Kidney glomerular epithelial cell (primary cell): ENCODE measurements around the gene RDH13.
"Not testable (repeated sequence)": the region's sequence is repeated elsewhere in the genome, so short reads cannot be mapped to it uniquely, and the experiment has no call there.

Source experiments
- DNase-seq: peaks from one replicate; lab custom pipeline; 2025; lab: John Stamatoyannopoulos, UW

Gene RDH13

DNA sequence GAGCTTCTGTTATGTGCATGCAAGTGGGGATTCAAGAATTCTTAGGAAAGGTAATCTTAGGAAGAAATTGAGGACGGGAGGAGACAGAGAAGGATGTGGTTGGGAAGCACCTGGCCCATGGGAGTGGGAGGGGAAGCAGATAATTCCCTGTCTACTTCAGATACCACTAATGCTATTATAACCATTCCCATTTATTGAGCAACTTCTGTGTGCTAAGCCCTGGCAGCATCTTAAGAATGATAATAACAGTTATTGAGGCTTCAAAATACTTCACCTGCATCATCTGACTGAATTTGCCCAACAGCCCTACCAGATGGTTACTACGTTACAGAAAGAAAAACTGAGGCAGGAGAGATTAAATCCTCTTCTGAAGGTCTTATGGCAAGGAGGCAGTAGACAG is 14.2 kb upstream of the RDH13 start:
- DNase-seq: no peak

DNA sequence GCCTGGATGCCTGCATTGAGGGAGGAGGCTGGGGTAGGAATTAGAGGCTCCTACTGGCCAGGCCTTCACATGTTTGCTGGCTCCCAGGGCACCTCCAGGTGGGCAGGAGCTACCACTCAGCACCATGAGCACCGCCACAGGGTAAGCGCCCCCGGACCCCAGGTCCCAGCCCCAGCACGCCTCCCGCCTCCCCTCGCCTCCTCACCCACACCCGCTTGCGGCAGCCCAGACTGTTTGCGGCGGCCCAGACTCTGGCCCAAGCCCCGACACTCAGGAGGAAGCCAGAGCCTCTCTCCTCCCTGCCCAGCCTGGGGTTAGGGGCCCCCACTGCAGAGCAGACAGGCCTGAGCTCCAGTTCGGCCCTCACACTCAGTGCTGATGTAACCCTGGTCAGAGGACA is 13.4 kb upstream of the RDH13 start:
- no peak for DNase-seq

DNA sequence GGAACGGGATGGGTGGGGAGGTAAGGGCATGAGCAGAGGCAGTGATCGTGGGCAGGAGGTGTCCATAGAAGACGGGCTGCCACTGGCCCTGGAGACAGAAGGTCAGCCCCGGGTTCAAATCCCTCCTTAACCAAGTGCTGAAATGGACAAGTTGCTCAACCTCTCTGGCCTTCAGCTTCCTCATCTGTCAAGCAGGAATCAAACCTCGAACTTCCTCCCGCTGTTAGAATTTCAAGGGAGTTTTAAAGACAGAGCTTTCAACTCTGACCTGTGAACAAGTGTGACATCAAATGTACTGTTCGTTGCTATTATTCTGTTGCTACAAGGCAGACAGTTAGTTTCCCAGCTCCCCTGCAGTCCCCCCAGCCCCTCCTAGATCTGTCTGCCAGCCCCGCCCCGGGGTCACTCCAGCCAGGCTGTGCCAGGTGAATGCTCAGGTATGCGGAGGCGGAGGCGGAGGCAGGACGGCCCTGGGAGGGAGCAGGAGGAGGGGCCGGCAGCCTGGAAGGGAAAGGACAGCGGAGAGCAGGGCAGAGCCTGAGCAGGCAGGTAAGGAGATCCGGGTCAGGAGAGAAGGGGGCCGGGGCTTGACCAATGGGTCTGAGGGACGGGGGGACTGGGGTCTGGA is 12.5 kb upstream of the RDH13 start, which contains the start of gene EPS8L1:
EPS8L1 (plus strand) TSS at position 499 of the 628 bp plus-strand sequence. CDS start 576 bp downstream, outside the sequence.
- peak; percentile 87 for DNase-seq

DNA sequence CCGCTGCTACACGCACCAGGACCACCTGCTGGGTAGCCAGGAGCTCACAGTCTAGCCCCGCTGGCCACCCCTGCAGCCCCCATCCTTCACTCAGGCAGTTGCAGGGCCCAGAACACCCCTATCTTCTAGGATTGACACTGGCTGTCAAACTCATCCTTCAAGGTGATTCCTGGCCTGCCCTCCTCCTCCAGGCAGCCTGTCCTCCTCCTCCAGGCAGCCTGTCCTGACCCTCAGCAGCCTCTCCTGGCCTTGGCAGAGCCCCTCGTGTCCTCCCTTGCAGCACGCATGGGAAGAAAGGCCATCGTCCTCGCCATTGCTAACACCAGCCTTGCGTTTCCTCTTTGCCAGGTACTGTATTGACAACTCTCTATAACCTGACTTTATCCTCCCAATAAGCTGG is 9.0 kb upstream of the RDH13 start:
- no peak for DNase-seq

DNA sequence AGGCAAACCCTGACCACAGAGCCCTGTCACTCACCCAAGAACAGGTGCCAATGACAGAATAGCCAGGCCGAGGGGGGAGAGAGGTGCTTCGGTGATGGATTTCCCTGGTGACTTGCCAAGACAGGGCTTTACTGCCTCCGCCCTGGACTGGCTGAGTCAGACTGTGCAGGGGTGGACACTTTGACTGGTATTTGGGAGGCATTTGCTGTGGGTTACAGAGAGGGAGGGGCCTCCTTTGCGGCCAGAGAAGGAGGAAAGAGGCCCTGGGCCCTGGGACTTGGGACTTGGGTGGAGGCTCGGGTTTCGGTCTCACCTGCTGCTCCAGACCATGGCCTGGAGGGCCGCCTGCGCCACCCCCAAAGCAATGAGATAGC is 8.2 kb upstream of the RDH13 start:
- DNase-seq: peak; percentile 80

- no peak for DNase-seq
Measured at GRCh38 chr19:55070466-55071128, 7.6 kb upstream of the RDH13 start.

DNA sequence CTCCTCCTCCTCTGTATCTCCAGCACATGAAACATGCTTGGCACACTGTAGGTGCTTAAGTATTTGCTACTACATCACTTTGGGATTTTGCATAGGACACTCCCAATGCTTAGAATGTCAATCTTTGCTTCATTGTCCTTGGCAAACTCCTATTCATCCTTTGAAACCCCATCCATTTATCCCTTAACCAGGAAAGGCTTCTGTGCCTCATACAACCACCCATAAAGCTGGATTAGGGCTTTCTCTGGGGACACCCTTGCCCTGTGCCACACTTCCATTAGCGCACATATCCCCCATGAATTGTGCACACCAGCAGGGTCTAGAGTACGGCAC is 6.9 kb upstream of the RDH13 start:
- no peak for DNase-seq

DNA sequence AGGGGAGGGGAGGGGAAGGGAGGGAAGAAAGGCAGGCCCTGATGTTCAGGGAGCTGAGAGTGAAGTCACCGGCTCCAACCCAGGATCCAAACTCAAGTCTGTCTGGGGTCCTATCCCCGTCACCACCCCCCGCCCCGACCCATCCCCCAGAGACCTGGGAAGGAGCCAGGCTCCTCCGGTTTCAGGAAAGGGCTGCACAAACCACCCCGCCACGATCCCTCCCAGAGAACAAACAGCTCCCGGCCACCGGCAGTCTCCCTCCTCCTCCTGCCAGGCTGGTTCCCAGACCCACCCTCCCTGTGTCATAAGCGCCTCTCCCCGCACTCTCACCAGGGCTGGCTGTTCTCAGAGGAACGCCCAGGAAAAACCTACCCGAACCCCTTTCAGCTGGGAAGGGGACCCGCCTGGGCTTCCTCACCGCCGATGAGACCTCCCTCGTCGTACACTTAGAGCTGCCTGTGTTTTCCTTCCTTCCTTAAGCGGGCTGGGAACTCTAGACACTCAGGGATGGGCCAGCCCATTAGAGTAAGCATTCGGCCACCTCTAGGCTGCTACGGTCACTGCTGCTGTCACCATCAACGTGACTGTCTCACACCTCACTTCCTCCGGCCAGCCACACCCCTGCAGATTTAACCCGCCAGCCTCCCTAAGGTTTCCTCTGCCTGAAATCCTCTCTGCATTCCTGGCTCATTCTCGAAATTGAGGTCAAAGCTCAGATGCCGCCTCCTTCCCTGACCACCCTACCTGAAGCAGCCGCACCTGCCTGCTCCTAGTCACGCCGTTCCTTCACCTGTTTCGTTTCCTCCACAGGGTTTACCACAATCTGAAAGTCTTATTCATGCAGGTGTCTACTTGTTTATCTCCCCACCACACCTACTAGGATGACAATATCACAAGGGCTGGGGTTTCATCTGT is 6.3 kb upstream of the RDH13 start:
- no peak for DNase-seq

DNA sequence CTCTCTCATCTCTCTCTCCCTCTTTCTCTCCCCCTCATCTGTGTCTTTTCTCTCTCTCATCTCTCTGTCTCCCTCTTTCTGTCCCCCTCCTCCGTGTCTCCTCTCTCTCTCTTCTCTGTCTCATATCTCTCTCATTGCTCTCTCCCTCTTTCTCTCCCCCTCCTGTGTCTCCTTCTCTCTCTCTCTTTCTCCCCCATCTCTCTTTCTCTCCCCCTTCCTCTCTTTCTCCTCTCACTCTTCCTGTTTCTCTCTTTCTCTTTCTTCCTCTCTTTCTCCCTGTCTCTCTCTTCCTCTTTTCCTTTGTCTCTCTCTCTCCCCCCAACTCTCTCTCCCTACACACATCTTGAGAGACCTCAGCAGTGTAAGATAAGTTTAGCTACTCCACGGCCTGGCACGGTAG is 4.9 kb upstream of the RDH13 start:
- DNase-seq: no peak

- no peak for DNase-seq
Measured at GRCh38 chr19:55066107-55066709, 3.3 kb upstream of the RDH13 start.

- not testable (repeated sequence) for DNase-seq
Measured at GRCh38 chr19:55065516-55065915, 2.6 kb upstream of the RDH13 start.

GRCh38 chr19:55063492-55063843 is 520 bp upstream of the RDH13 start:
- DNase-seq: no peak

DNA sequence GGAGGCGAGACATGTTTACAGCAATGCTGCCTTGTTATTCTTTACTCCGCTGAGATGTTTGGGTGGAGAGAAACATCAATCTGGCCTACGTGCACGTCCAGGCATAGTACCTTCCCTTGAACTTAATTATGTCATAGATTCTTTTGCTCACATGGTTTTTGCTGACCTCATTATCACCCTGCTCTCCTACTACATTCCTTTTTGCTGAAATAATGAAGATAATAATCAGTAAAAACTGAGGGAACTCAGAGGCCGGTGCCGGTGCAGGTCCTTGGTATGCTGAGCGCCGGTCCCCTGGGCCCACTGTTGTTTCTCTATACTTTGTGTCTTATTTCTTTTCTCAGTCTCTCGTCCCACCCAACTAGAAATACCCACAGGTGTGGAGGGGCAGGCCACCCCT is 2.7 kb downstream of the RDH13 start:
- peak; percentile 50 for DNase-seq

DNA sequence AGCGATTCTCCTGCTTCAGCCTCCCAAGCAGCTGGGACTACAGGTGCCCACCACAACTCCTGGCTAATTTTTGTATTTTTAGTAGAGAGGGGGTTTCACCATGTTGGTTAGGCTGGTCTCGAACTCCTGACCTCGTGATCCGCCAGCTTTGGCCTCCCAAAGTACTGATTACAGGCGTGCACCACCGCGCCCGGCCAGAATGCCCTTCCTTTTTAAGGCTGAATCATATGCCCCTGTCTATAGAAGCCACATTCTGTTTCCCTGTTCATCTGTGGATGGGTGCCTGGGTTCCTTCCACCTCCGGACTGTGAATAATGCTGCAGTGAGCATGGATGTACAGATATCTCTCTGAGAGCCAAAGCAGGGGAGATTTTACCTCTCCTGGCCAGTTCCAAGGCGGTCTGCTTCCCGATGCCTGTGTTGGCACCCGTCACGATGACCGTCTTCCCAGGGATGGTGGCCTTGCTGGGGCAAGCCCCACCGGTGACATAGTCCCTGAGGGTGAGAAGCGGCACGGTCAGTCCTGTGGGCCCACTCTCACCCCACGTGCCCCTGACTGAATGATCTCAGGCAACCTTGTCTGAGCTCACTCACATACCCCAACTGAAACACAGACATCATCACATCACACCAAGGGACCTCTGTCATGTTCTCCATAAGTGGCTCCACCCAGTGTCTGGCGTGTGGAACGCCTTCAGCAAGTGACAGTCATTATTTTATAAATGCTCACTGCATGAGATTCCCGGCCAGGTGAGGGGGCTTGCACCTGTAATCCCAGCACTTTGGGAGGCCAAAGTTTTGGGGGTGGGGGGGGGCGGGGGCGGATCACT is 4.0 kb downstream of the RDH13 start:
- DNase-seq: no peak

DNA sequence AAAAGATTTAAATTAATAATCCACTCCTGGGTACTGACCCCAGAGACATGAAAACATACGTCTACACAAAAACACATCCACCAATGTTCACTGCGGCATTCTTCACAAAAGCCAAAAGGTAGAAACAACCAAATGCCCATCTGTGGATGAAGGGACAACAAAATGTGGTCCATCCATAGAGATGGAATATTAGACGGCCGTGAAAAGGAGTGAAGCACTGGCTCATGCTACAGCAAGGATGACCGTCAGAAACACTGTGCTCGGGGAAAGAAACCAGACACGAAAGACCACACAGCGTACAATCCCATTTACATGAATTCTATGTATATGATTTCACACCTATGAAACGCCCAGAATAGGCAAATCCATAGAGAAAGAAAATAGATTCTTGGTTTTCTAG is 6.1 kb downstream of the RDH13 start:
- DNase-seq: no peak

DNA sequence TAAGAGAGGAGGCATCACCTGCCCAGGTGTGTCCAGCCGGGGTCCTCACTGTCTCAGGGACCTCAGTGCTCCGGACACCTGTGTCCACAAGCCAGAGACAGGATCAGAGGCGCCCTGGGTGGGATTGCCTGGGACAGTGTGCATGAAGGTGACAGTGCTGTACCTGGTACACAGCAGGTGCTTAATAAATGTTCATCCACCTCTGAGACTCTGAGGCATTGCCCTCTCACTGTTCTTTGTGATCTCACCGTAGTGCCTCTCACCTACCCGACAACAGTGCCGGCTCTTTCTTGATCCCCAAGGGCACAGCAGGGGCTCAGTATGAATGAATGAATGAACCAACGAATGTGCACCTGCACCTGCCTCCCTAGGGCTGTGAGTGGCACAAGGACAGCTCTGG is 9.2 kb downstream of the RDH13 start:
- DNase-seq: no peak

- DNase-seq: no peak
Measured at GRCh38 chr19:55050749-55051532, 12.0 kb downstream of the RDH13 start.

- no peak for DNase-seq
Measured at GRCh38 chr19:55048446-55048845, 14.5 kb downstream of the RDH13 start.

- DNase-seq: no peak
Measured at GRCh38 chr19:55047951-55048350, 15.0 kb downstream of the RDH13 start.

DNA sequence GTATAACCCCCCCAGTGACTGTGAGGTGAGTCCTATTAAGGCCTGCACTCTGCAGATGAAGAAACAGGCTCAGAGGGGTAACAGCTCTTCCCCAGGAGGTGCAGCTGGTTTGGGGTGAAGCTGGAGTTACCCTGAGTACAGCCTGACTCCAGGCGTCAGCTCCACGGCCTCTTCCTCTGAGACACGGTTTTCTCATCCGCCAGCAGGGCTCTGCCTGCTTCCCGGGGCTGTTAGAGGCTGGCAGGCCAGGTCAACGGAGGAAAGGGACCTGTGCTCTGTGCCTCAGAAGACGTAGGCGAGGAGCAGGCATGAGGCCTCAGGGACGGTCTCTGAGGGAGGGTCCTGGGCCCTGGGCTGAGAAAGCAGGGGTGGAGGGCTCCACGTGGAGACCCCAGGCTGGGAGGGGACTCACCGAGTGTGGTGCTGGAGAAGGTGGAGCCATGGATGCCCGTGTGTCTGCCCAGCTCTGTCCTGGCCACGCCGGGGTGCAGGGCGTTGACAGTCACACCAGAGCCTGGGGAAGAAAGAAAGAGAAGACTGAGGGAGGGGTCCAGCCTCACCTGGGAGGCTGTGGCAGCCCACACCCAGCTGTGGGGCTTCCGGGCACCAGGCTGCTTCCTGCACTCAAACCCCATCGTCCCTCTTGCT is 15.8 kb downstream of the RDH13 start:
- DNase-seq: no peak
